Lung (tissue), 12 donors: ENCODE results near the gene GOLIM4. TPM values are rescaled to one million over a fixed set of nuclear protein-coding genes. Genes with fewer than 3 reads are reported as not detected.

Experiments
- ATAC-seq: fragments of 200-7000 bp; cut with Tn5 transposase; one replicate; pipeline ENCODE4 v1.9.1; 2020; ENCODE audit warnings: moderate number of reproducible peaks; ENCODE audit not compliant: insufficient read depth, low FRiP score
- DNase-seq, 3 donors: peaks; one replicate each; pipeline ENCODE4 v3.0.0-alpha.2; 2013 to 2017
- H3K27ac ChIP-seq, 2 donors: one replicate each; pipeline ENCODE4 v1.5.1; 2013; ENCODE audit warnings: mild to moderate bottlenecking in 2 of 2, moderate library complexity in 2 of 2, control low read depth in 1 of 2, inconsistent platforms in 1 of 2, low read depth in 1 of 2, low read length in 1 of 2
- H3K27me3 ChIP-seq, 3 donors: one replicate each; pipeline ENCODE4 v1.5.1; 2013; ENCODE audit warnings: low read length in 2 of 3; ENCODE audit not compliant: control insufficient read depth in 3 of 3, insufficient read depth in 3 of 3
- H3K36me3 ChIP-seq, 4 donors: one replicate each; pipeline ENCODE4 v1.5.1; 2013; ENCODE audit warnings: low read length in 4 of 4, mild to moderate bottlenecking in 1 of 4, moderate library complexity in 1 of 4; ENCODE audit not compliant: control insufficient read depth in 4 of 4, insufficient read depth in 4 of 4
- H3K4me1 ChIP-seq, 5 donors: one replicate each; pipeline ENCODE4 v1.5.1; 2013; ENCODE audit warnings: low read length in 5 of 5, mild to moderate bottlenecking in 2 of 5, moderate library complexity in 1 of 5; ENCODE audit not compliant: control insufficient read depth in 5 of 5, insufficient read depth in 5 of 5
- H3K4me3 ChIP-seq: one replicate; pipeline ENCODE4 v1.5.1; 2013; ENCODE audit warnings: mild to moderate bottlenecking, control low read depth, moderate library complexity
- H3K9ac ChIP-seq, 2 donors: one replicate each; pipeline ENCODE4 v1.5.1; 2013; ENCODE audit warnings: low read length in 2 of 2, control low read depth in 1 of 2; ENCODE audit not compliant: insufficient read depth in 1 of 2
- H3K9me3 ChIP-seq, 4 donors: one replicate each; pipeline ENCODE4 v1.5.1; 2013; ENCODE audit warnings: low read length in 3 of 4, mild to moderate bottlenecking in 1 of 4, moderate library complexity in 1 of 4; ENCODE audit not compliant: control insufficient read depth in 4 of 4, insufficient read depth in 3 of 4
- CTCF ChIP-seq: IDR thresholded peaks from 2 replicates; pipeline ENCODE4 v1.5.1; 2012; ENCODE audit warnings: mild to moderate bottlenecking; ENCODE audit errors: control extremely low read depth, extremely low read depth
- WGBS, 2 donors: extraction: QIAGEN DNeasy Blood & Tissue Kit; methylation state at CpG; one replicate each; pipeline ENCODE4 v1.1.7; 2013; 5-methylcytosine and 5-hydroxymethylcytosine counted together
- polyA plus RNA-seq, 2 donors: library from polyadenylated mRNA; stranded (reverse); fragments of 200-250 nt; gene quantifications; one replicate each; pipeline ENCODE4 v1.2.1, GENCODE V29; 2013
- total RNA-seq, 2 donors: library from RNA; depleted of rRNA in 1 of 2; stranded (reverse); fragments of >200 nt in 1 of 2; gene quantifications; one replicate each; pipeline ENCODE4 v1.2.1, GENCODE V29; 2014 to 2021
- donor health status: control.
- donor health status: control.
- donor health status: Bipolar disorder and iron deficiency.
- donor health status: healthy.
- donor health status: DM: yes; HTN: yes; CAD: no.

The GOLIM4 gene
- total and polyA plus RNA-seq, 4 donors, result 22.2 to 52.9 (median 33.3) TPM

GRCh38 chr3:168124791-168125190 is 29.1 kb upstream of the GOLIM4 start:
- no peak overlapping the region for H3K27ac ChIP-seq
- no peak for ATAC-seq
- H3K4me1 ChIP-seq, result peaks cover 0 to 35% (median 0%) of the 10 kb centered on the region in 5 donors
- H3K4me3 ChIP-seq, result no peak overlapping the region
- no peak for DNase-seq
- no peaks in the 10 kb centered on the region for H3K36me3 ChIP-seq
- H3K9me3 ChIP-seq, result peaks cover 0 to 3% (median 0%) of the 10 kb centered on the region in 4 donors
- no peak for TF ChIP-seq CTCF
- H3K27me3 ChIP-seq, result no peaks in the 10 kb centered on the region
- H3K9ac ChIP-seq, result no peak overlapping the region
- 94 to 99% methylated on average over 7 of the region's 7 CpGs for WGBS, 2 donors

GRCh38 chr3:168124291-168124690 is 28.6 kb upstream of the GOLIM4 start:
- DNase-seq (no peak), ATAC-seq (no peak)
- Histone ChIP-seq H3K27me3 (no peaks in the 10 kb centered on the region), H3K36me3 (no peaks in the 10 kb centered on the region), H3K9me3 (peaks cover 0 to 3% (median 0%) of the 10 kb centered on the region in 4 donors), H3K4me3 (no peak overlapping the region), H3K4me1 (peaks cover 0 to 38% (median 0%) of the 10 kb centered on the region in 5 donors), H3K27ac (no peak overlapping the region), H3K9ac (no peak overlapping the region)
- no peak for TF ChIP-seq CTCF

- Histone ChIP-seq H3K4me1 (peaks cover 0 to 38% (median 1%) of the 10 kb centered on the region in 5 donors), H3K4me3 (no peak overlapping the region), H3K27ac (no peak overlapping the region), H3K9me3 (peaks cover 0 to 2% (median 0%) of the 10 kb centered on the region in 4 donors), H3K27me3 (no peaks in the 10 kb centered on the region), H3K9ac (no peak overlapping the region), H3K36me3 (no peaks in the 10 kb centered on the region)
- 53 to 75% methylated on average over 6 of the region's 6 CpGs for WGBS, 2 donors
- ATAC-seq, result no peak
- peak in 2 of 3 donors; percentile 50 to 83 for DNase-seq
- no peak for TF ChIP-seq CTCF
Observed at GRCh38 chr3:168123201-168124176, 27.8 kb upstream of the GOLIM4 start.
